ENCODE measurements around the gene CAP2.
"Not testable (repeated sequence)": the region's sequence is repeated elsewhere in the genome, so short reads cannot be mapped to it uniquely, and the experiment has no call there.

Gene CAP2

GRCh38 chr6:17530321-17530835 lies 137.0 kb downstream of the CAP2 start:
- Mint-ChIP-seq H3K9me3 (no peaks in the 10 kb centered on the region), H3K27ac (no peak overlapping the region), H3K4me3 (no peak overlapping the region), H3K4me1 (ENCODE audit: low read depth) (no peaks in the 10 kb centered on the region), H3K36me3 (ENCODE audit: low read depth) (no peaks in the 10 kb centered on the region), H3K27me3 (no peaks in the 10 kb centered on the region)
- intact Hi-C loops (cut with micrococcal nuclease): no loop called here

GRCh38 chr6:17536586-17536985 lies 143.2 kb downstream of the CAP2 start:
- no peak overlapping the region for H3K4me3 Mint-ChIP-seq
- H3K9me3 Mint-ChIP-seq: no peaks in the 10 kb centered on the region
- no peaks in the 10 kb centered on the region for H3K27me3 Mint-ChIP-seq
- H3K27ac Mint-ChIP-seq: no peak overlapping the region
- intact Hi-C loops (cut with micrococcal nuclease): no loop called here
- H3K4me1 Mint-ChIP-seq (ENCODE audit: low read depth): no peaks in the 10 kb centered on the region
- H3K36me3 Mint-ChIP-seq (ENCODE audit: low read depth): no peaks in the 10 kb centered on the region

GRCh38 chr6:17542243-17542642 lies 148.8 kb downstream of the CAP2 start:
- intact Hi-C loops (cut with micrococcal nuclease): no loop called here
- Mint-ChIP-seq H3K27ac (no peak overlapping the region), H3K4me1 (ENCODE audit: low read depth) (no peaks in the 10 kb centered on the region), H3K36me3 (ENCODE audit: low read depth) (no peaks in the 10 kb centered on the region), H3K9me3 (no peaks in the 10 kb centered on the region), H3K27me3 (no peaks in the 10 kb centered on the region), H3K4me3 (no peak overlapping the region)

- H3K4me1 Mint-ChIP-seq (ENCODE audit: low read depth); H3K4me3 Mint-ChIP-seq; H3K9me3 Mint-ChIP-seq; intact Hi-C loops (cut with micrococcal nuclease); H3K27ac Mint-ChIP-seq; H3K36me3 Mint-ChIP-seq (ENCODE audit: low read depth); H3K27me3 Mint-ChIP-seq: not testable (repeated sequence)
Measured at GRCh38 chr6:17545681-17546080, 152.3 kb downstream of the CAP2 start.

- H3K27me3 Mint-ChIP-seq: peaks cover 4% of the 10 kb centered on the region
- intact Hi-C loops (cut with micrococcal nuclease): no loop called here
- no peaks in the 10 kb centered on the region for H3K4me1 Mint-ChIP-seq (ENCODE audit: low read depth)
- H3K4me3 Mint-ChIP-seq: no peak overlapping the region
- no peaks in the 10 kb centered on the region for H3K9me3 Mint-ChIP-seq
- no peak overlapping the region for H3K27ac Mint-ChIP-seq
- H3K36me3 Mint-ChIP-seq (ENCODE audit: low read depth): no peaks in the 10 kb centered on the region
Measured at GRCh38 chr6:17551383-17551958, 158.1 kb downstream of the CAP2 start.

GRCh38 chr6:17552861-17553260 lies 159.5 kb downstream of the CAP2 start:
- H3K4me3 Mint-ChIP-seq: no peak overlapping the region
- H3K27me3 Mint-ChIP-seq: peaks cover 1% of the 10 kb centered on the region
- H3K27ac Mint-ChIP-seq: no peak overlapping the region
- no peaks in the 10 kb centered on the region for H3K36me3 Mint-ChIP-seq (ENCODE audit: low read depth)
- intact Hi-C loops (cut with micrococcal nuclease): no loop called here
- H3K9me3 Mint-ChIP-seq: no peaks in the 10 kb centered on the region
- no peaks in the 10 kb centered on the region for H3K4me1 Mint-ChIP-seq (ENCODE audit: low read depth)

GRCh38 chr6:17556014-17556413 lies 162.6 kb downstream of the CAP2 start:
- intact Hi-C loops (cut with micrococcal nuclease): no loop called here
- no peak overlapping the region for H3K4me3 Mint-ChIP-seq

GRCh38 chr6:17562636-17563035 lies 169.2 kb downstream of the CAP2 start:
- Mint-ChIP-seq H3K27ac (no peak overlapping the region), H3K4me1 (ENCODE audit: low read depth) (no peaks in the 10 kb centered on the region), H3K4me3 (no peak overlapping the region), H3K27me3 (no peaks in the 10 kb centered on the region), H3K9me3 (peaks cover 24% of the 10 kb centered on the region), H3K36me3 (ENCODE audit: low read depth) (no peaks in the 10 kb centered on the region)
- intact Hi-C loops (cut with micrococcal nuclease): no loop called here

More at GRCh38 chr6:17556014-17556413, 162.6 kb downstream of the CAP2 start:
- Mint-ChIP-seq H3K9me3 (no peaks in the 10 kb centered on the region), H3K27ac (no peak overlapping the region), H3K36me3 (ENCODE audit: low read depth) (no peaks in the 10 kb centered on the region), H3K4me1 (ENCODE audit: low read depth) (no peaks in the 10 kb centered on the region), H3K27me3 (no peaks in the 10 kb centered on the region)

- intact Hi-C loops (cut with micrococcal nuclease): no loop called here
- Mint-ChIP-seq H3K9me3 (peaks cover 24% of the 10 kb centered on the region), H3K36me3 (ENCODE audit: low read depth) (no peaks in the 10 kb centered on the region), H3K27ac (no peak overlapping the region), H3K4me3 (no peak overlapping the region), H3K27me3 (peaks cover 2% of the 10 kb centered on the region), H3K4me1 (ENCODE audit: low read depth) (no peaks in the 10 kb centered on the region)
Measured at GRCh38 chr6:17565399-17565798, 172.0 kb downstream of the CAP2 start.

GRCh38 chr6:17574866-17575560 lies 181.6 kb downstream of the CAP2 start:
- Mint-ChIP-seq H3K9me3 (peaks cover 17% of the 10 kb centered on the region), H3K27ac (no peak overlapping the region), H3K4me3 (no peak overlapping the region), H3K36me3 (ENCODE audit: low read depth) (no peaks in the 10 kb centered on the region), H3K4me1 (ENCODE audit: low read depth) (peaks cover 10% of the 10 kb centered on the region), H3K27me3 (peaks cover 14% of the 10 kb centered on the region)
- intact Hi-C loops (cut with micrococcal nuclease): no loop called here

- Mint-ChIP-seq H3K36me3 (ENCODE audit: low read depth) (no peaks in the 10 kb centered on the region), H3K27ac (peak overlapping the region; percentile 15), H3K4me3 (no peak overlapping the region), H3K4me1 (ENCODE audit: low read depth) (peaks cover 10% of the 10 kb centered on the region), H3K9me3 (peaks cover 17% of the 10 kb centered on the region), H3K27me3 (peaks cover 33% of the 10 kb centered on the region)
- intact Hi-C loops (cut with micrococcal nuclease): no loop called here
Measured at GRCh38 chr6:17577059-17577458, 183.7 kb downstream of the CAP2 start.

- Mint-ChIP-seq H3K9me3 (peaks cover 17% of the 10 kb centered on the region), H3K36me3 (ENCODE audit: low read depth) (no peaks in the 10 kb centered on the region), H3K27ac (no peak overlapping the region), H3K4me3 (peak overlapping the region; percentile 70), H3K27me3 (peaks cover 23% of the 10 kb centered on the region), H3K4me1 (ENCODE audit: low read depth) (peaks cover 20% of the 10 kb centered on the region)
- intact Hi-C loops (cut with micrococcal nuclease): no loop called here
Measured at GRCh38 chr6:17580518-17581048, 187.2 kb downstream of the CAP2 start.

GRCh38 chr6:17581282-17581681 lies 187.9 kb downstream of the CAP2 start:
- H3K36me3 Mint-ChIP-seq (ENCODE audit: low read depth); intact Hi-C loops (cut with micrococcal nuclease); H3K4me3 Mint-ChIP-seq; H3K27ac Mint-ChIP-seq: not testable (repeated sequence)
- H3K4me1 Mint-ChIP-seq (ENCODE audit: low read depth): peaks cover 26% of the 10 kb centered on the region
- peaks cover 23% of the 10 kb centered on the region for H3K27me3 Mint-ChIP-seq
- peaks cover 17% of the 10 kb centered on the region for H3K9me3 Mint-ChIP-seq

- Mint-ChIP-seq H3K27me3 (peaks cover 24% of the 10 kb centered on the region), H3K4me1 (ENCODE audit: low read depth) (peaks cover 21% of the 10 kb centered on the region)
Measured at GRCh38 chr6:17583811-17584210, 190.4 kb downstream of the CAP2 start.

More at GRCh38 chr6:17583811-17584210, 190.4 kb downstream of the CAP2 start:
- Mint-ChIP-seq H3K36me3 (ENCODE audit: low read depth) (no peaks in the 10 kb centered on the region), H3K4me3 (no peak overlapping the region), H3K9me3 (no peaks in the 10 kb centered on the region), H3K27ac (no peak overlapping the region)
- intact Hi-C loops (cut with micrococcal nuclease): loop anchor here (1.0 kb wide), 1 partner anchor 428 kb away; no protein-coding TSS in a partner anchor
